Thymus (tissue), 11 donors: ENCODE data around the gene OLA1. TPM values are rescaled to one million over a fixed set of nuclear protein-coding genes. Genes with fewer than 3 reads are reported as not detected.

Experiments used
- DNase-seq, 9 donors: peaks; one replicate each; pipeline ENCODE4 v3.0.0-alpha.2; 2013; ENCODE audit warnings: low spot score in 9 of 9, low read depth in 6 of 9, missing footprints in 1 of 9
- H3K27ac ChIP-seq, 2 donors: one replicate each; pipeline ENCODE4 v1.5.1; 2013; ENCODE audit warnings: control low read depth in 1 of 2, low read depth in 1 of 2, low read length in 1 of 2, mild to moderate bottlenecking in 1 of 2, moderate library complexity in 1 of 2
- H3K27me3 ChIP-seq, 2 donors: one replicate each; pipeline ENCODE4 v1.5.1; 2013; ENCODE audit warnings: low read length in 1 of 2; ENCODE audit not compliant: control insufficient read depth in 2 of 2, insufficient read depth in 1 of 2
- H3K36me3 ChIP-seq, 2 donors: one replicate each; pipeline ENCODE4 v1.5.1; 2013; ENCODE audit warnings: low read length in 1 of 2, mild to moderate bottlenecking in 1 of 2, moderate library complexity in 1 of 2; ENCODE audit not compliant: control insufficient read depth in 2 of 2, insufficient read depth in 2 of 2
- H3K4me1 ChIP-seq, 2 donors: one replicate each; pipeline ENCODE4 v1.5.1; 2013; ENCODE audit warnings: low read length in 2 of 2; ENCODE audit not compliant: control insufficient read depth in 2 of 2, insufficient read depth in 2 of 2
- H3K4me3 ChIP-seq, 2 donors: one replicate each; pipeline ENCODE4 v1.5.1; 2013; ENCODE audit warnings: low read length in 2 of 2, control low read depth in 1 of 2, mild to moderate bottlenecking in 1 of 2
- H3K9me3 ChIP-seq, 2 donors: one replicate each; pipeline ENCODE4 v1.5.1; 2013; ENCODE audit warnings: low read length in 1 of 2, mild to moderate bottlenecking in 1 of 2; ENCODE audit not compliant: control insufficient read depth in 2 of 2, insufficient read depth in 1 of 2
- WGBS: extraction: QIAGEN DNeasy Blood & Tissue Kit; methylation state at CpG from one replicate; pipeline ENCODE4 v1.1.7; 2013; 5-methylcytosine and 5-hydroxymethylcytosine counted together
- polyA plus RNA-seq: library from polyadenylated mRNA; stranded (reverse); fragments of 200-250 nt; gene quantifications from one replicate; pipeline ENCODE4 v1.2.3, GENCODE V29; 2013
- total RNA-seq: library from RNA; stranded (reverse); fragments of 120-200 nt; gene quantifications from one replicate; pipeline ENCODE4 v1.2.4, GENCODE V29; 2013
- donor health status: healthy.

Gene OLA1
- total and polyA plus RNA-seq, 2 donors: 82.1 to 83.3 TPM

DNA sequence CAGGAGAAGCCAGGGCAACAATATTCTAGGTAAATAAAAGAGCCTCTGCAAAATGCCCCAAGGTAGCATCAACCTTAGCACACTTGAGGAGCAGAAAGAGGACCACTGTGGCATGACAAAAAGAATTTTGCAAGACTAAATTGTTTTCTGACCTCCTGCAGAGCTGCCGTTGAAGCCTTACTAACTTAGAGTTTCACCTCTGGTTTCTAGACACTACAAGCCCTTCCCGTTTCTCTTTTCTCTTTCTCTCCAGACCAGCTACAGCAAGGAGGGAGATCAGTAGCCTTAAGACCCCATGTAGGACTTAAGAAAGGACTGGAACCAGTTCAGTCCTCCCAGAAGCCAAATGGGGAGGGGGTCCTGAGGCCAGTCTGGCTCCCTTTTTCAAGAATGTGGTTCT, 209.9 kb downstream of the OLA1 start:
- H3K4me1 ChIP-seq: peaks cover 0 to 4% of the 10 kb centered on the region in 2 donors
- H3K9me3 ChIP-seq: no peaks in the 10 kb centered on the region
- WGBS: 86% methylated on average over 2 of the region's 2 CpGs
- no peak for DNase-seq
- H3K27me3 ChIP-seq: no peaks in the 10 kb centered on the region
- no peak overlapping the region for H3K27ac ChIP-seq
- no peaks in the 10 kb centered on the region for H3K36me3 ChIP-seq
- no peak overlapping the region for H3K4me3 ChIP-seq

- no peaks in the 10 kb centered on the region for H3K36me3 ChIP-seq
- no peak for DNase-seq
- H3K4me1 ChIP-seq: peaks cover 0 to 4% of the 10 kb centered on the region in 2 donors
- H3K9me3 ChIP-seq: no peaks in the 10 kb centered on the region
- no peak overlapping the region for H3K4me3 ChIP-seq
- H3K27me3 ChIP-seq: no peaks in the 10 kb centered on the region
- no peak overlapping the region for H3K27ac ChIP-seq
These were observed 211.5 kb downstream of the OLA1 start for GRCh38 chr2:174036825-174037224.

DNA sequence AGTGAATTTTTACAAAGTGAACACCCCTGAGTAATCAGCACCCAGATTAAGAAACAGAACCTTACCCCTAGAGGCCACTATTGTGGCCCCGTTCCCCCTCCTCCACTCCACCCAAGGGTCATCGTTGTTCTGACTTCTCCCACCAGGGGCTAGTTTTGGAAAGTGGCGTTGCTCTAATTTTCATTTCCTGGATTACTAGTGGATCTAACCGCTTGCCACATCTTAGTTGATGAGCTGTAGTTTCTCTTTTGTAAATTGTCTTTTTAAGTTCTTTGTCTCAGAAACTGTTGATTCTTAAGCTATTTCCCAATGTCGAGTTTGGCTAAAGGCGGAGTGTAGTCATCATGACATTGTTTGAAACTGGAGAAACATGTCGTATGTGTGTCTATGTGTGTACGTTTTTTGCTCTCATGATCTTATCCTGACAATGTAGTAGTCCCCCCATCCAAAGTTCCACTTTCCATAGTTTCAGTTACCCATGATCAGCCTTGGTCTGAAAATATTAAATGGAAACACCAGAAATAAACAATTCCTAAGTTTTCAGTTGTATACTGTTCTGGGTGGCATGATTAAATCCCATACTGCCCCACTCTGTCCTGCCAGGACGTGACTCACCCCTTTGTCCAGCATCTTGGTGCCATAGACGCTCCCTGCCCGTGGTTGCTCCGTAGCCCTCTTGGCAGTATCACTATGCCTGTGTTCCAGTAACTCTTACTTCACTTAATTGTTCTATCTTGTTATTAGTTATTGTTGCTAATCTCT, 212.2 kb downstream of the OLA1 start:
- 93% methylated on average over 12 of the region's 12 CpGs for WGBS
- no peaks in the 10 kb centered on the region for H3K9me3 ChIP-seq
- no peak overlapping the region for H3K27ac ChIP-seq
- no peak overlapping the region for H3K4me3 ChIP-seq
- no peaks in the 10 kb centered on the region for H3K36me3 ChIP-seq
- peaks cover 0 to 4% of the 10 kb centered on the region in 2 donors for H3K4me1 ChIP-seq
- no peak for DNase-seq
- no peaks in the 10 kb centered on the region for H3K27me3 ChIP-seq

- no peaks in the 10 kb centered on the region for H3K9me3 ChIP-seq
- no peak for DNase-seq
- no peaks in the 10 kb centered on the region for H3K27me3 ChIP-seq
- no peak overlapping the region for H3K4me3 ChIP-seq
- peaks cover 0 to 4% of the 10 kb centered on the region in 2 donors for H3K4me1 ChIP-seq
- H3K36me3 ChIP-seq: no peaks in the 10 kb centered on the region
- WGBS: 91% methylated on average over 3 of the region's 3 CpGs
- no peak overlapping the region for H3K27ac ChIP-seq
These were observed 213.2 kb downstream of the OLA1 start for GRCh38 chr2:174035117-174035635.

GRCh38 chr2:174033163-174033550, 215.2 kb downstream of the OLA1 start:
- Histone ChIP-seq H3K27me3 (no peaks in the 10 kb centered on the region), H3K4me3 (no peak overlapping the region), H3K36me3 (no peaks in the 10 kb centered on the region), H3K27ac (no peak overlapping the region), H3K9me3 (no peaks in the 10 kb centered on the region), H3K4me1 (no peaks in the 10 kb centered on the region)
- DNase-seq: no peak
- 98% methylated on average over 2 of the region's 2 CpGs for WGBS

DNA sequence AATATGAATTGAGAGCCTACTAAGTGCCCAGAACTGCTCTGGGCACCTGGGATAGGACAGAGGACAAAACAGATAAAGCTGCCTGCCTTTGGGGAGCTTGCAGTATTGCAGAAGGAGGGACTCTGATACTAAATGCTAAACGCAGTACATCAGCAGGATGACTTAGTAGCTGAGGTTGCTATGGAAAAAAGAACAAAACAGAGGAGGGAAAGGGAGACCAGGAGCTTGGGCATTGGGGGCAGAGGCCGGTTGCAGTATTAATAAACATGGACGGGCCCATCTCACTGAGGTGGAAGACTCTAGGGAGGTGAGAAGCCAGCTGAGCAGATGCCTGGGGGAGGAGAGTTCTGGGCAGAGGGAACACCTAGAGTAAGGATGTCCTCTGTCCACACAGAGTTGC, 217.1 kb downstream of the OLA1 start:
- Histone ChIP-seq H3K36me3 (no peaks in the 10 kb centered on the region), H3K4me1 (no peaks in the 10 kb centered on the region), H3K27me3 (no peaks in the 10 kb centered on the region), H3K27ac (no peak overlapping the region), H3K9me3 (no peaks in the 10 kb centered on the region), H3K4me3 (no peak overlapping the region)
- no peak for DNase-seq
- WGBS: 95% methylated on average over 3 of the region's 3 CpGs

DNA sequence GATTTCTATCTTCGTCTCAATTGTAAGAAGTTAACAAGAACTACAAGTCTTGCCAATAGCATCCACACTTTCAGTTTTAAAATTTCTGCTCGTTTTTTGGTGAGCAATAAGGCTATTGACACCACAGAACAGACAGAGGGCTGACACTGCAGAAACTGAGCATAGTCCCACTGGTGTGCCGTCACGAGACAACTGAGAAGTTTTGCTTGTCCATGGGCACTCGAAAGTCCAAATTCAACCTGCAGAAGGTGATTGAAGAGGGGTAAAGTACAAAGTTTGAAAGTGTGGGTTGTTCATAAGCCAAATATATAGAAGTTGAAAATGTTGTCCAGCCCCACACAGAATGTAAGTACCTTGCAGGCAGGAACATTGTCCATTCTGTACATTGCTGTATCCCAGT, 219.4 kb downstream of the OLA1 start:
- Histone ChIP-seq H3K27ac (no peak overlapping the region), H3K4me1 (peaks cover 0 to 3% of the 10 kb centered on the region in 2 donors), H3K4me3 (no peak overlapping the region), H3K9me3 (peaks cover 0 to 1% of the 10 kb centered on the region in 2 donors), H3K27me3 (no peaks in the 10 kb centered on the region), H3K36me3 (no peaks in the 10 kb centered on the region)
- WGBS: 88% methylated on average over 5 of the region's 5 CpGs
- no peak for DNase-seq

- Histone ChIP-seq H3K27me3 (no peaks in the 10 kb centered on the region), H3K9me3 (peaks cover 0 to 1% of the 10 kb centered on the region in 2 donors), H3K4me1 (peaks cover 0 to 3% of the 10 kb centered on the region in 2 donors), H3K36me3 (no peaks in the 10 kb centered on the region), H3K4me3 (no peak overlapping the region), H3K27ac (no peak overlapping the region)
- 75% methylated on average over 3 of the region's 3 CpGs for WGBS
- DNase-seq: no peak
These were observed 220.4 kb downstream of the OLA1 start for GRCh38 chr2:174027956-174028355.

DNA sequence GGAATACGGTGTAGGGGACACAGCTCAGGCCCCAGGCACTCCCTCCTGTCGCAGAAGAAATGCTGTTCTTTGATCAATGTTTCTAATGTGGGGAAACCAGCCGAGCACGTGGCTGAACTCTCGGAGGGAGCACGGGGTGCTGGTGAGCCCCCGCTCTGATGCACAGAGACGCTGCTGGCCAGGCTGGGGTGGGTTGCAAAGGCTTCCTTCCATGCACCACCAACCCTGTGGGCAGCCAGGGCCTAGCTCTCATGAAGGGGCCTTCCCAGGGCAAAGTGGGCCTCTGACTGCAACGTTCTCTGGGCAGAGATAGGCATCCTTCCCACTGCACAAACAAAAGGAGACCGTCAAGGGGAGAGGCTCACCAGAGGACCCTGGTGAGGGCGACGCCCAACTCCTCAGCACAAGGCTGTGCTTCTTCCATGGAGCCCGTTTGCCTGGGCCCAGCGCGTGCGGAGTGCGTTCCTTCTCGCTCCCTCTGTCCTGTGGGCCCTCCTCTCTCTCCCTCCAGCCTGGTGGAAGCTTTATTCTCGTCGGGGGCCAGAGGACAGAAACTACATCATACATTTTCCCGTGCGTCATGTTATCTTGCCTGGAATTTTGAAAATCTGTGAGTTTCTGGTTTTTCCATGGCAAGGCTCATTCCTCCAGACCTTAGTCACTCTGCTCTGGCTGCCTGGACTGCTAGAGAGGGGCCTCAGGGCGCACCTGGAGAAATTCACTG, 222.0 kb downstream of the OLA1 start:
- Histone ChIP-seq H3K4me1 (peaks cover 0 to 3% of the 10 kb centered on the region in 2 donors), H3K27me3 (no peaks in the 10 kb centered on the region)
- DNase-seq: no peak

More for the DNA sequence above, 222.0 kb downstream of the OLA1 start:
- no peaks in the 10 kb centered on the region for H3K36me3 ChIP-seq
- H3K27ac ChIP-seq: peak overlapping the region in 1 of 2 donors; percentile 26
- WGBS: 96% methylated on average over 23 of the region's 23 CpGs
- H3K4me3 ChIP-seq: no peak overlapping the region
- H3K9me3 ChIP-seq: peaks cover 0 to 1% of the 10 kb centered on the region in 2 donors
